AG09319 (cell line): ENCODE data around the gene PPM1B.
A peak's percentile ranks its signal among the peaks of the same experiment; 100 is the strongest.

Experiments
- DNase-seq: peaks from one replicate; pipeline ENCODE4 v3.0.0-alpha.2; 2010; ENCODE audit warnings: low read depth; ENCODE audit errors: extremely low read depth
- TF ChIP-seq, protein P1 (sequence below): IDR thresholded peaks from 2 replicates; pipeline ENCODE4 v1.5.1; 2011; ENCODE audit warnings: low read depth, mild to moderate bottlenecking, inconsistent platforms, low read length, moderate library complexity

PPM1B gene

DNA sequence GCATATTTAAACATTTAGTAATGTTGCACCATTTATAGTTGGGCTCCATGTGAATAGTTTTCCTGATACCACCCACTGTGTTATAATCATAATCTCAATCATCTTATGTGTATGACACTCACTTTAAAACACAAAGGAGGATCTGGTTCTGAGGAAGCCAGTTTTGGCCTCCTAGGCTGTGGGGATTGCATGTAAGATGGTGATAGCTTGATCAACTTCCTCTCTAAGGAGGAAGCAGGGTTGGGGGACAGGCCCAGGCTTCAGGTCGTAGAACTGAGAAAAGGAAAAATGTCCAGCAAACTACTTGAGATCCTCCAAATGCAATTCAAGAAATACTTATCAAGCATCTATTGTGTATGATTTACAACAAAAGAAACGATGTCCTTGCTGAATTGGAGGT, 4.9 kb upstream of the PPM1B start:
- no peak for DNase-seq
- TF ChIP-seq, protein P1, sequence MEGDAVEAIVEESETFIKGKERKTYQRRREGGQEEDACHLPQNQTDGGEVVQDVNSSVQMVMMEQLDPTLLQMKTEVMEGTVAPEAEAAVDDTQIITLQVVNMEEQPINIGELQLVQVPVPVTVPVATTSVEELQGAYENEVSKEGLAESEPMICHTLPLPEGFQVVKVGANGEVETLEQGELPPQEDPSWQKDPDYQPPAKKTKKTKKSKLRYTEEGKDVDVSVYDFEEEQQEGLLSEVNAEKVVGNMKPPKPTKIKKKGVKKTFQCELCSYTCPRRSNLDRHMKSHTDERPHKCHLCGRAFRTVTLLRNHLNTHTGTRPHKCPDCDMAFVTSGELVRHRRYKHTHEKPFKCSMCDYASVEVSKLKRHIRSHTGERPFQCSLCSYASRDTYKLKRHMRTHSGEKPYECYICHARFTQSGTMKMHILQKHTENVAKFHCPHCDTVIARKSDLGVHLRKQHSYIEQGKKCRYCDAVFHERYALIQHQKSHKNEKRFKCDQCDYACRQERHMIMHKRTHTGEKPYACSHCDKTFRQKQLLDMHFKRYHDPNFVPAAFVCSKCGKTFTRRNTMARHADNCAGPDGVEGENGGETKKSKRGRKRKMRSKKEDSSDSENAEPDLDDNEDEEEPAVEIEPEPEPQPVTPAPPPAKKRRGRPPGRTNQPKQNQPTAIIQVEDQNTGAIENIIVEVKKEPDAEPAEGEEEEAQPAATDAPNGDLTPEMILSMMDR = no peak

DNA sequence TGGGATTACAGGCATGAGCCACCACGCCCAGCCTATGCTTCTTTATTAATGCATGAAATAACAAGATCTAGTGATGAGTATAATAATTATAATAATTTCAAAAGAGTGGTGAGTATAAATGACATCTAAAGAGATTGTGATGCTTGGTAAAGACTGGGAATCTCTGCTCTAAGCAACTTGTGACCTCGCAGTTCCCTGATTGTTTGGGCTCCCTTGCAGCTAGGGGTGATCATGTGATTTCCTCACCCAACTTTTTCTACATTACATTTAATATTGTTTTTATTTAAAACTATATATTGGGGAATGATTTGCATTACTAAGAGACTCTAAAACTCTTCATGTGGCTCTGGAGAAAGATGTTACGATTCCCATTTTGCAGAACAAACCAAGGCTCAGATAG, 4.1 kb upstream of the PPM1B start:
- TF ChIP-seq, protein P1 = no peak
- DNase-seq = no peak

DNA sequence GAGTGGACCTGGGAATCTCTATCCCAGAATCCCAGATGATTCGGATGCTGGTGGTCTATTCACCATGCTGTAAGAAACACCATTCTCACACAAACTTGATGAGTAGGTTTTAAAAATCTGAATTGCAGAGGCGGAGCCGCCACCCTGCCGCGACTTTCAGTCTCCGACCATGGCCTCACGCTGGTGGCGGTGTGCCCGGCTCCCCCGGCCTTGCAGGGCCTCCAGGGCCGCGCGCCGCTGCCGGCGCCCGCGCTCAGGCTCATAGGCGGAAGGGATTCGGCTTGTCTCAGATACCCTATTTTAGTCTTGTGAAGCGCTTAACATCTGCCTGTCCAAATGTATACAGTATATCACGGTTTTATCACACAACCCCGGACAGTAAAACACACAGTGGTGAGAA, 2.6 kb upstream of the PPM1B start:
- TF ChIP-seq, protein P1 = no peak
- DNase-seq = no peak

DNA sequence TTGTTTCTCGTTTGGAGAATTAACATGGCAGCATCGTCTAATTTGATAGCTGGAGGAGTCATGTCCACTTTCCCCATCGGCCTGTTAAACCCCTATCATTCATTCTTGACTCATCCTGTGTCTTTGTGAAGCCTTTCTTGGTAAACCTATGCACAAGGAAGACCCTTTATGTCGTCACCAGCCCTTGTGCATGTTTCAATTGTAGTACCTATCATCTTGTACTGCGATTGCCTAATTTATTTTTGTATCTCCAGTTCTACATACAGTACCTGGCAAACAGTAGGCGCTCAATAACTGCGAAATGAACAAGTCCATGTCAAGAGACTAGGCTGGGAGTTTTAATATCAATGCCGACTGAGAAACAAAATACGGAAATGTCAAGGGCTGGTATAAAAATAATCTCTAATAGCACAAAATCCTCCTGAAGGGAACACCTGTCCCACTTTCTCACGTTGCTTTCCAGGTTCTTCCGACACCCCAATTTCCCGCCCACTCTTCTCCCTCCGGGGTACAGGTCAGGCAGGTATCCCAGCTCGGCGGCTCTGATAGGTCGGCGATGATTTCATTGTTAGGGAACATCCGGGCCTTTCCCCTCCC, 1.3 kb upstream of the PPM1B start:
- no peak for DNase-seq
- TF ChIP-seq, protein P1 = no peak

DNA sequence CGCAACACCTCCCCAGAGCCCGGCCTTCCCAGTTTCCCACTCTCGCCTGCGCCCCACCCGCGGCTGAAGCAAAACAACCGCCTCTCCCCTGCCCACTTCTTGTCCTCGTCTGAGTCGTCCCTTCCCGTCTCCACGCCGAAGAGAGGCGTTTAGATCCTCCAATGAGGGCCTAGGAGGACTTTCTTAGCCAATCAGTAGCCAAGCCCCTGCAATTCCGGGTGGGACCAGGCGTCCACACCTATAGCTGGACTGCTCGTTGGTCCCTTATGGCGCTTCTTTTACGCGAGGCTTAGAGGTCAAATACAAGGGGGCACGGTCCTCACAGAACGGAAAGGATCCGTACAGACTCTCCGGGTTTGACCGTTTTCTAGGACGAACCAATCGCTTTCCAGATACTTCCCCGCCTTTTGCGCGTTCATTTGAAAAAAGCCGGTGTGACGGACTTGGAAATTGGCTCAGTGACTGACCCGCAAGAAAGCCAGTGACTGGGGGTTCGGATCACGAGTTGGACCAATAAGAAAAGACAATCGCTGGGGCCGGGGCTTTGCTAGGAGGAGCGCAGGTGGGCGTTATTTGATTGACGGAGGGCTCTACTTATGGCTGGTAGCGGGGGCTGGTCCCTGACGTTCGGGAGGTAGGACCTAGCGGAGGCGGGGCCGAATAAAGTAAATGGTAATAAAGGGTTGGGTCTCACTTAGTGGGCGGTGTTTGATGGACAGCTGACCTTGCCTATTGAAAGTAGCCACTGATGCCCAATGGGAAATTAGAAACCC, 581 bp upstream of the PPM1B start:
- DNase-seq = peak; percentile 100
- TF ChIP-seq, protein P1 = no peak

DNA sequence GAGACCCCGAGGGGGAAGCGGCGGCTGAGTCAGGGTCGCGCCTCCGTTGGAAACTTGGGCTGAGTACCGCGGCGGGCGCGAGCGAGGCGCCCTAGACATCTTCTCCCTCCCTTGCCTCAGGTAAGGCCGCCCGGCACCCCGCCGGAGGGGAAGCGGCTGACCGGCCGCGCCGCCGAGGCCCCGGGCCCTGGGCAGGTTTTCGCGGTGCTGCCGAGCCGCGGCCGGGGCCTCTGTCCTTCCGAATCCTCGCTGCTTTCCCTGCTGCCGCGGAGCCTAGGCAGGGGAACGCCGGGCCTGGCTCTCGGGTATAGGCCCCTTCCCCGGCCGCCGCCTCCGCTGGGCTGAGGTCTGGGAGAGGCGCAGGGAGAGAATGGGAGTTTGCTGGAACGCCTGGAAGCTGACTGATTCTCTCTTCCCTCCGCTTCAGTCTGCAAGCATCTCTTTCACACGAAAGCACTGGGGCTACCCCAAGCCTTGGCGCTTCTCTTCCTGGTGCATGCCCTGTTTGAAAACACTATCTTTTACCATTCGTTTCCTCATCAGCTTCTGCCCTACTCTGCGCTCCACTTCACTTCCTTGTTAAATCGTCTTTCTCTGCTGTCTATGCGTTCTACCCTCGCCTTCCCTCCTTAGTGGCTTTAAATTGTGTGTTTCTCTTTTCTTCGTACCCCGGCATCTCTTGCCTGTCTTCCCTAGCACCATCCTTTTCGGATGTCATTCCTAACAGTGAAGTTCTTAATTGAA, 652 bp downstream of the PPM1B start:
- TF ChIP-seq, protein P1 = no peak

DNA sequence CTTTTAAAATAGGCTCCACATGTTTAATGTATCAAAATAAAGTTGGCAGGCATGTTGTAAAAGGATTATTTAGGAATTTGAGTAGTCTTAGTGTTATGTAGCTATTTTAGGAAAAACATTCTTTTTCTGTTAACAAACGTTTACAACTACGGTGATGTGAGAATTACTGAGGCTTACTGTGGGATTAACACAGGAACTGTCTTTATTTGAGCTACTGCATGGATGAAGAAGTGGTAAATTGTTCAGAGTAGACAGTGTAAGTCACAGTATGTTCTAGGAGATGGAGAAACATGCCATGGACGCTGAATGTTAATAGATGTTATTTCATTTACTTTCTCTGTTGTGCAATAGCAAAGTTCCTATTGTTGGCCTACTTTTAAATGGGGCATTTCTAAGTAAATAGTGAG, 1.6 kb downstream of the PPM1B start:
- TF ChIP-seq, protein P1 = no peak
- peak; percentile 5 for DNase-seq

More for the DNA sequence above, 652 bp downstream of the PPM1B start:
- DNase-seq = no peak
